Activated CD4-positive, alpha-beta T cell treated with anti-CD3 and anti-CD28 coated beads, Interleukin-10, Interleukin-2, amounts not matched to agents 100 ng/mL and 50 ng/mL, durations not matched to agents 16 hours and 8 hours (primary cell): ENCODE data around the gene OTOG.

Experiments used
- DNase-seq: peaks from one replicate; pipeline ENCODE4 v3.0.0-alpha.2; 2020

OTOG gene

GRCh38 chr11:17563961-17564686 lies 17.1 kb downstream of the OTOG start:
- no peak for DNase-seq

GRCh38 chr11:17564687-17565042 lies 17.6 kb downstream of the OTOG start:
- DNase-seq, result peak; percentile 13

DNA sequence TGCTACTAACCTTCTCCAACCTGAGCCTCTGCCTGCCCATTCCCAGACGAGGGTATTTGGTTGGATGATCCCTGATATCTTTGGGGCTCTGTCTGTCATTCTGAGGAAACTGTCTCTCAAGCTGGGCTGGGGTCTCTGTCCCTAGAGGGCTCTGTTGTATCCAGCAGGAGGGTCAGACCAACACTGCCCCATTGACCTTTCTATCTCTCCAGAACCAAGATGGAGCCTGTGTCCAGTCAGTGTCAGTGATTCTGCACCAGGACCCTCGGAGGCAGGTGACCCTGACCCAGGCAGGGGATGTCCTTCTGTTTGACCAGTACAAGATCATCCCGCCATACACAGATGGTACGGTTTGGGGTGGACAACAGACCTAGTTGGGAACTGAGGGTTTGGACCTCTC lies 21.9 kb downstream of the OTOG start:
- no peak for DNase-seq

DNA sequence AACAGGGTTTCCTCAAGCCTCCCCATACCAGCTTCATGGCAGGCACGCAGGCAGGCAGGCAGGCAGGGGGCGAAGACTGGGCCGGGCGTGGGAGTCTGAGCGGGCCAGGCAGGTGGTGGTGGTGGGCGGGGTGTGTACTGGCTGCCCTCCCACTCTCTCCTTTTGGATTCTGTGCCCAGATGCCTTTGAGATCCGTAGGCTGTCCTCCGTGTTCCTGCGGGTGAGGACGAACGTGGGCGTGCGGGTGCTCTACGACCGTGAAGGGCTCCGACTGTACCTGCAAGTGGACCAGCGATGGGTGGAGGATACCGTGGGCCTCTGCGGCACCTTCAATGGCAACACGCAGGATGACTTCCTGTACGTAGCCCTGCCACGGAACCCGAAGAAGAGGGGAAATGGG lies 23.0 kb downstream of the OTOG start:
- DNase-seq, result no peak

GRCh38 chr11:17571431-17572358 lies 24.6 kb downstream of the OTOG start:
- no peak for DNase-seq

DNA sequence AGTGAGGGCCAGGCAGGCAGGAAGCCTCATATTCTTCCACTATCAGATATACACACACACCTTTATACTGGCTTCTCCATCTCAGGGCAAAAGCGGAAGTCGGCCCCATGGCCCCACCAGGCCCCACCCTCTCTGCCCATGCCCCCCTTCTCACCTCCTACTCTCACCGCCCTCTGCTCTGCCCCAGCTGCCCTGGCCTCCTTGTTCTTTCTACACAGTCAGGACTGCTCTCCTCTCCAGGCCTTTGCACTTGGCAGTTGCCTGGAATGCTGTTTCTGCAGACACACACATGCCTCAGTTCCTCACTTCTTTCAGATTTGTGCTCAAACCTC lies 25.3 kb downstream of the OTOG start:
- no peak for DNase-seq

GRCh38 chr11:17572791-17573460 lies 25.9 kb downstream of the OTOG start:
- DNase-seq, result no peak

DNA sequence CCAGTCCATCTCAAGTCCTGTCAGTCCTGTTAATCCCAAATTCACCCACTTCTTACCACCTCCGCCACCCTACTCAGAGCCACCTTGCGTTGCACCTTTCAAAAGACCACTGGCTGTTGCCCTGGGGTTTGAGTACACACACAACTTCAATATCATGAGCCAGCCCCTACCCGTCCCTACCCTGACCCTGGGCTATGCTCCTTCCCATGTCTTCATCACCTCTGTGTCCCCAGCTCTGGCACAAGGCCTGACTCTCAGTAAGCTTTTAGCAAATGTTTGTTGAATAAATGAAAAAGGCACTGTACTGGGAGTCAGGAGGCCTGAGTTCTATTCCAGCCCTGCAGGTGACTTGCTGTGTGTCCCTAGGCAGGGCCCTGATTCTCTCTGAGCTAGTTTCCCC lies 26.5 kb downstream of the OTOG start:
- no peak for DNase-seq

DNA sequence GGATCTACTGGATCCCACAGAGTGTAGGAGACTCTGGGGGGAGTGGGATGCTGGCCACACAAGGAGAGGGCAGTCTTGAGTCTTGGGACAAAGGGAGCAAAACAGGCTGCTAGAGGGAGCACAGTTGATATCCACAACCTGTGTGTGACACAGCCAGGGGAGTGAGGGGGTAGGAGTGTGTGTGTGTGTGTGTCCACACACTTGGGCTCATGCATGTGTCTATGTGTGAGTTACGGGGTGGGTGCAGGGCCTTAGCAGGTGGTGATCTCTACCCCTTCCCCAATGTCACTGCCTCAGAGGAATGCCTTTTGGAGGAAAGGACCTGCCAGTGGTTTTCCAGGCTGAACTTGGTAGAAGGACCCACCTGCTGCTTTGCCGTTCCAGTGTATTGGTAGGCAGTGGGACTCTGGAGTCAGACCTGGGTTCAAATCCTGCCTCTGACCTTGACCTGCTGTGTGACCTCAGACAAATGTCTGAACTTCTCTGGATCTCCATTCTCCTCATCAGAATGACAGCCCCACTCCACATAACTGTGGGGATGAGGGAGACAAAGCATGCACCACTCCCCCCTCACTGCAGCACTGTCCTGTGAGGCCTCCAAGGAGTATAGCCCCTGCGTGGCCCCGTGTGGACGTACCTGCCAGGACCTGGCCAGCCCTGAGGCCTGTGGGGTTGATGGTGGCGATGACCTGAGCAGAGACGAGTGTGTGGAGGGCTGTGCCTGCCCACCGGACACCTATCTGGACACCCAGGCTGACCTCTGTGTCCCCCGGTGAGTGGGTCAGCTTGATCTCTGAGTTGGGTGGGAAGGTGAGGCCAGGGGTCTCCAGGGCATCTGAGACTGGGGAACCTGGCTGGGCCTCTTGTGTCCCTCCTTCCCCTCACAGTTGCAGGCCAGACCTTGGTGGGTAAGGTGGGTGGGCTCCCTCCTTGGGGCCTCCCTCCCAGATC lies 27.4 kb downstream of the OTOG start:
- no peak for DNase-seq

DNA sequence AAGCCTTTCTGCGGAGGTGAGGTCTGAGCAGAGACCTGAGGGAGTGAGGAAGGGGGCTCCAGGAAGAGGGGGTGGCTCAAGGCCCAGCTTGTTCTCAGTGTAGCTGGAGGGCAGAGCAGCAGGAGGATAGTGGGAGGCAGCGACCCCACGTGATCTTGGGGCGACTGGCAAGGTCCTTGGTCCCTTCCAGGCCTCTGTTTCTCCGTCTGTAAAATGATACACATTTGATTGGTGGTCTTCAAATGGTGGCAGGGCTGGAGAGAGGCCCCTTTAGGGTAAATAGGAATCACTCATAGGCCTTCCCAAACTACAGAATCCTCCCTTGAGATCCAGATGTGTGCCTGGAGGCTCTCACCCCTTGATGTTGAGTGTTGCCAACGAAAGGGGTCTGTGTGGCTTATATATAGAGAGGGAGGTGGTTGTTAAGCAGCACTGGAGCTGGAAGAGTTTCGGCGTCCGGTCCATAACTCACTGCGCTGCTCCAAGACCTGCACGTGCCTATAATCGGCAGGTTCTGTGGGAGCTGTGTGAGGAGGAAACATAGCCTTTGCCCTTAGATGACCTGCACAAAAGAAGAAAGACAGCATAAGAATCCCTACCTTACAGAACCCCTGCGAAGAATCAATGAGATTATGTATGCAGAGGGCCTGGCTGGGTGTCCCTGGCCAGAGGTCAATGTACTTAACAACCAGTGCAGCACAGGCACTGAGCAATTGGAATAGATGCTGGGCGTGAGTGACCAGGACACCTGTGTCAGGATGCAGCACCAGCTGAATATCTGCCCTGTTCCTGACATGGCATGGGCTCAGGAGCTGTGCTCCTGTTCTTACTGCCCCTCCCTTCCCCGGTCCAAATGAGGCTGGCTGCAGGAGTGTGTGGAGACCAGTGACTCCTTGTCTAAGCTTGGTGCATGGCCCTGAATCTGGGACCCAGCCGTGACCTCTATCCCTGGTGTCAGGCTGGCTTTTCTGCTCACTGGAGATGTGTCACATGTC lies 28.7 kb downstream of the OTOG start:
- no peak for DNase-seq

- DNase-seq, result no peak
These were observed 31.2 kb downstream of the OTOG start for GRCh38 chr11:17578296-17578695.

DNA sequence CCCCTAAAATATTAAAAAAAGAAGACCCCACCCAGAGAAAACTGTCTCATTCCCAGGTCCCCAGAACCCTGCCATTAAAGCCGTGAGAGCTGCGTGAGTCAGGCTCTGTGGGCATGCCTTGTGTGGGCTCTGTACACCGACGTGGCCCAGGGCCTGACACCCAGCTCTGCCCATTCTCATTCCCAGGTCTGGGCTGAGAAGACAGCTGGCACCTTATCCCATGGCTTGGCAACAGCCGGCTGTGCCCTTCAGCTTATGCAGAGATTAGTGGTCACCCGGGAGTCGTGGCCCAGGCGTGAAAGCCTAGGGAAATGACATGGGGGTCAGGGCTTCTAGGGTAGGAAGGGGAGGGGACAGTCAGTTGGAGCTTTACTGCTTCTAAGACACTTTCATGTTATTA lies 31.9 kb downstream of the OTOG start:
- no peak for DNase-seq

DNA sequence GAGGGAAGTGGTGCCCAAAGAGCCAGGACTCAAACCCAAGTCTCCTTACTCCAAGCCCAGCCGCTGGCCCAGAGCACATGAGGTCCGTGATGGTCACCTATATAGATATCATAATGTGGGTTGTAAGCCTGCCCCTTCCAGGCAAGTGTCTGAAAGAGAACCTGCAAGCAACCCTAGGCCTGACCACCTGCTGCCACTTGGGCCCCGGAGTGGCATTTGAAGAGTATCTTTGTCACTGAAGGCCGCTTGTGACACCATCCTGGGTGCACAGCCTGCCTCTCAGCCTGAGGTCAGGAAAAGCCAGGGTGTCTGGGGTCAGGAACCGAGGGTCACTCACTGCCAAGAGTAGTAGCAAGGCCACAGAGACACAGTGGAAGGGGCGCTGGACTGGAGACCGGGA lies 32.4 kb downstream of the OTOG start:
- DNase-seq, result no peak

DNA sequence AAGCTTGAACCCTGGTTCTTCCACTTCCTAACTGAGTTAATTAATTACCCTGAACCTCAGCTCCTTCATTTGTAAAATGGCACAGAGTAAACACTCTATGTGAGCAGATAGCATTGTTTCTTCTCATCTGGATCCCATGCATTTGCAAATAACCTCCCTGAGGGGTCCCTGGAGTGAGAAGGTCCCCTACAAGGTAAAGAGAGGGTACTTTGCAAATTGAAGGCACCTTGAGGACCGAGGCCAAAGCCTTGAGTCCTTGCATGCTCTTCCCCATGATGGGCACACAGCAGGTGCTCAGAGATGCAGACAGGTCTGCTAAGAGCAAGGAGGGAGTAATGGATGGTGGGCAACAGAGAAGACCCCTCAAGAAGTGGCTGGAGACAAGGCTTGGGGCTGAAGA lies 33.2 kb downstream of the OTOG start:
- DNase-seq, result no peak

GRCh38 chr11:17581036-17581731 lies 34.1 kb downstream of the OTOG start:
- DNase-seq, result no peak

DNA sequence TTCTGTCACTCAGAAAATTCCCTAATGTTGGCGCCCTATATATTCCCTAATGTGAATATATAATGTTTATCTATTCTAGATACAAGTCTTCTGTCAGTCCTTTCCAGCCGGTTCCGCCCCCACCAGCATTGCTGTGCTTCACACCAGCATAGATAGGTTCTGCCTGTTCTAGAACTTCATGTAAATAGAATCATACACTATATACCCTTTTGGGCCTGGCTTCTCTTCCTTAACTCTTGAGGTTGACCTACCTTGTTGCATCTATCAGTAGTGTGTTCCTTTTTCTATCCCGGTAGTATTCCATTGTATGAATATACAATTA lies 34.6 kb downstream of the OTOG start:
- no peak for DNase-seq

- DNase-seq, result no peak
These were observed 39.0 kb downstream of the OTOG start for GRCh38 chr11:17585911-17586695.

- DNase-seq, result no peak
These were observed 41.1 kb downstream of the OTOG start for GRCh38 chr11:17588166-17588565.

DNA sequence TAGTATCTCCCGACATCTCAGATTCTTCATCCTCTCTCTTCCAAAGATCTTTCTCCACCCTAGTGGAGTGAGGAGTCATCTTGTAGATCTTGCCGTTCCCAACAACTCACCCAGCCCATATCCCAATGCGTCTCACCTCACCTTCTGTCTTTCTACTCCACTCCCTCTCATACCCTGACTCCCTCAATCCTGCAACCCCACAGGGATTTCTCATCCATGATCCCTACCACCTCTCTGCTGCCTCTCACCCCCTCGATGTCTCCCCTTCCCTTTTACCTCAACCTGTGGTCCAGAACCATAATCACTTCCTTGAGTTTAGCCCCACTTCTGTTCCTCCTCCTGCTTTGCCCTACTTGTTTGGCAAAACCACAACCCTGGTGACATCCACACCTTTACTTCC lies 41.7 kb downstream of the OTOG start:
- DNase-seq, result no peak

DNA sequence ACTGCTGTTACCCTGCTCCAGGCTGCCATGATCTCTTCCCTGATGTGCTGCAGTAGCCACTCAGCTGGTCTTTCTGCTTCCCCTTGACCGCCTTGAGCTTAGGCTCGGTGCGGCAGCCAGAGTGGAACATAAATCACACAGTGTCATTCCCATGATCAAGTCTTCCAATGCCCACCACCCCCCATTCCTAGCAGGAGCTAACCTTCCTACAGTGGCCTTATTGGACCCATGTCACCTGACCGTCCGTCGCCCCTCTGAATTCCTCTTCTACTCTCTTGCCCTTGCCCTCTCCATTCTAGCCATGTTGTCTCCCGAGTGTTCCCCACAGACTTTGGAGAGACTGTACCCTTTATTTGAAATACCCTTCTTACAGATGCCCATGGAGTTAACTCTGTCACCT lies 43.4 kb downstream of the OTOG start:
- no peak for DNase-seq
